Endodermal cell (in vitro differentiated cells): ENCODE results near the gene TNFSF13. TPM values are rescaled to one million over a fixed set of nuclear protein-coding genes. Genes with fewer than 3 reads are reported as not detected.

Experiments
- DNase-seq: peaks from one replicate; pipeline ENCODE4 v3.0.0-alpha.2; 2017
- H3K27ac ChIP-seq: 2 replicates; pipeline ENCODE4 v1.5.1; 2013; ENCODE audit warnings: mild to moderate bottlenecking, low read depth, low read length, moderate library complexity
- H3K27me3 ChIP-seq: 2 replicates; pipeline ENCODE4 v1.6.1; 2013; ENCODE audit warnings: mild to moderate bottlenecking, low read length, moderate library complexity; ENCODE audit not compliant: insufficient read depth, control insufficient read depth, poor library complexity, severe bottlenecking
- H3K36me3 ChIP-seq: 2 replicates; pipeline ENCODE4 v1.7.0; 2013; ENCODE audit warnings: mild to moderate bottlenecking, low read length, moderate library complexity; ENCODE audit not compliant: control insufficient read depth, insufficient read depth
- H3K4me1 ChIP-seq: one replicate; pipeline ENCODE4 v1.7.0; 2013; ENCODE audit warnings: low read length; ENCODE audit not compliant: control insufficient read depth, insufficient read depth
- H3K4me3 ChIP-seq: 2 replicates; pipeline ENCODE4 v1.5.1; 2013; ENCODE audit warnings: mild to moderate bottlenecking, low read length, moderate library complexity
- H3K9ac ChIP-seq: 2 replicates; pipeline ENCODE4 v1.6.1; 2013; ENCODE audit warnings: mild to moderate bottlenecking, low read length, moderate library complexity; ENCODE audit not compliant: poor library complexity, severe bottlenecking; ENCODE audit errors: extremely low read depth
- H3K9me3 ChIP-seq: 2 replicates; pipeline ENCODE4 v1.6.1; 2013; ENCODE audit warnings: mild to moderate bottlenecking, low read length, moderate library complexity; ENCODE audit not compliant: control insufficient read depth
- H3K27ac Mint-ChIP-seq: 2 replicates; pipeline ENCODE4 v1.8.0; 2020; ENCODE audit warnings: mixed read lengths
- H3K27me3 Mint-ChIP-seq: 2 replicates; pipeline ENCODE4 v1.8.0; 2021; ENCODE audit warnings: mild to moderate bottlenecking, mixed read lengths; ENCODE audit not compliant: insufficient read depth
- H3K36me3 Mint-ChIP-seq: 2 replicates; pipeline ENCODE4 v1.8.0; 2020; ENCODE audit warnings: low read depth, mixed read lengths
- H3K4me1 Mint-ChIP-seq: 2 replicates; pipeline ENCODE4 v1.8.0; 2020; ENCODE audit warnings: mixed read lengths
- H3K4me3 Mint-ChIP-seq: 2 replicates; pipeline ENCODE4 v1.8.0; 2020; ENCODE audit warnings: mild to moderate bottlenecking, moderate library complexity, mixed read lengths
- H3K9me3 Mint-ChIP-seq: 2 replicates; pipeline ENCODE4 v1.8.0; 2020; ENCODE audit warnings: mild to moderate bottlenecking, mixed read lengths
- WGBS, 2 experiments: methylation state at CpG; one replicate each; pipeline versions ENCODE4 v1.1.5 to v1.1.7; 2013; ENCODE audit warnings: missing lambda C conversion rate in 2 of 2, mixed read lengths in 1 of 2; ENCODE audit not compliant: insufficient coverage in 1 of 2, insufficient read length in 1 of 2; 5-methylcytosine and 5-hydroxymethylcytosine counted together
- long read RNA-seq, 4 experiments: library from polyadenylated mRNA in 2 of 4; library from RNA in 1 of 4; library from capped mRNA in 1 of 4; stranded (forward) in 3 of 4; unstranded in 1 of 4; transcript quantifications; one replicate each; pipeline ENCODE4 v2.0.0, GENCODE V29; 2020 to 2021; ENCODE audit warnings: inconsistent platforms in 1 of 4
- polyA plus RNA-seq, 2 experiments: library from polyadenylated mRNA; stranded (reverse); fragments of 50-300 nt; gene quantifications; one replicate each; pipeline ENCODE4 v1.2.3, GENCODE V29; 2013
- total RNA-seq, 2 donors: library from RNA; stranded (reverse); fragmentation: NEBNext Ultra II Directional in 1 of 2; extraction: Animal tissue kit (Norgen Biotek cat#: 25700) in 1 of 2; gene quantifications; 2 replicates in 1 of 2; 3 replicates in 1 of 2; pipeline ENCODE4 v1.2.1, GENCODE V29; 2021
- TF ChIP-seq, protein P1 (sequence below): fragments of 200-600 bp; sonication (generic); conservative IDR thresholded peaks from 2 replicates; pipeline ENCODE4 v1.5.0; 2021; ENCODE audit warnings: antibody characterized with exemption, mild to moderate bottlenecking

The TNFSF13 gene, protein sequence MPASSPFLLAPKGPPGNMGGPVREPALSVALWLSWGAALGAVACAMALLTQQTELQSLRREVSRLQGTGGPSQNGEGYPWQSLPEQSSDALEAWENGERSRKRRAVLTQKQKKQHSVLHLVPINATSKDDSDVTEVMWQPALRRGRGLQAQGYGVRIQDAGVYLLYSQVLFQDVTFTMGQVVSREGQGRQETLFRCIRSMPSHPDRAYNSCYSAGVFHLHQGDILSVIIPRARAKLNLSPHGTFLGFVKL
- 1 to 10 TPM; 1.7 to 3.0 TPM for total RNA-seq
- polyA plus RNA-seq (2013, experiment 1 of 2), result 0.46 TPM
- 1.4 TPM for polyA plus RNA-seq (2013, experiment 2 of 2)
- long read RNA-seq, experiment 1, partial matches to known transcripts, result 0 of 2 reads
- long read RNA-seq, experiment 1, other reads (novel, unspliced or antisense), result 1 of 2 reads
- long read RNA-seq, experiment 2, partial matches to known transcripts, result 2 of 8 reads
- long read RNA-seq, experiment 2, other reads (novel, unspliced or antisense), result 4 of 8 reads
- long read RNA-seq, experiment 3, partial matches to known transcripts, result 0 of 7 reads
- long read RNA-seq, experiment 3, other reads (novel, unspliced or antisense), result 7 of 7 reads
- long read RNA-seq, experiment 4, partial matches to known transcripts, result 1 of 11 reads
- long read RNA-seq, experiment 4, other reads (novel, unspliced or antisense), result 7 of 11 reads

DNA sequence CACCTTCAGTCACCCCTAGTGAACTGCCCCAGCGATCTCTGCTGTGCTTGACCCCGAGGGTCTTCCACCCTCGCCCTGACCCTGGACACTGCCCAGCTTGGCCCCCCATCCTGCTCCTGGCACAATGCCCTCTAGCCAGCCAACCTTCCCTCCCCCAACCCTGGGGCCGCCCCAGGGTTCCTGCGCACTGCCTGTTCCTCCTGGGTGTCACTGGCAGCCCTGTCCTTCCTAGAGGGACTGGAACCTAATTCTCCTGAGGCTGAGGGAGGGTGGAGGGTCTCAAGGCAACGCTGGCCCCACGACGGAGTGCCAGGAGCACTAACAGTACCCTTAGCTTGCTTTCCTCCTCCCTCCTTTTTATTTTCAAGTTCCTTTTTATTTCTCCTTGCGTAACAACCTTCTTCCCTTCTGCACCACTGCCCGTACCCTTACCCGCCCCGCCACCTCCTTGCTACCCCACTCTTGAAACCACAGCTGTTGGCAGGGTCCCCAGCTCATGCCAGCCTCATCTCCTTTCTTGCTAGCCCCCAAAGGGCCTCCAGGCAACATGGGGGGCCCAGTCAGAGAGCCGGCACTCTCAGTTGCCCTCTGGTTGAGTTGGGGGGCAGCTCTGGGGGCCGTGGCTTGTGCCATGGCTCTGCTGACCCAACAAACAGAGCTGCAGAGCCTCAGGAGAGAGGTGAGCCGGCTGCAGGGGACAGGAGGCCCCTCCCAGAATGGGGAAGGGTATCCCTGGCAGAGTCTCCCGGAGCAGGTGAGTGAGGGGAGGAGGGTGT, at the start of gene TNFSF13:
Gene TNFSF13 (plus strand): TSS at position 207 of the 776 bp plus-strand sequence. CDS start 290 bp downstream, at position 497.
- Histone ChIP-seq H3K4me3 (no peak within 1 kb of the TSS), H3K4me1 (peaks cover 3% of the 10 kb centered on the region)
- 88 to 91% methylated on average over 9 to 16 of the region's 16 CpGs for WGBS, 2 experiments

DNA sequence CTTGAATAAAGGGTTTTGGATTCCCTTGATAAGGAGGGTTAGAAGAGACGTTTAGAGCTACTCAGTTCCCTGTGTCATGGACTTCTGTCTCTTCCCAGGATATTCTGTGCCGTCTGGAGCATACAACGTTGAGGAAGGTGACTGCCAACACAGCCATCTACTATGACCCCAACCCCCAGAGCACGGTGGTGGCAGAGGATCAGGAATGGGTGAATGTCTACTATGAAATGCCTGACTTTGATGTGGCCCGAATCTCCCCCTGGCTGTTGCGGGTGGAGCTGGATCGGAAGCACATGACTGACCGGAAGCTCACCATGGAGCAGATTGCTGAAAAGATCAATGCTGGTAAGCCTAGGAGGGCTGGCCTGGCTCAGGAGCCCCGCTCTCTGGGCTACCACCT, 49.7 kb upstream of the TNFSF13 start:
- no peak overlapping the region for H3K27ac ChIP-seq
- no peak overlapping the region for H3K9ac ChIP-seq
- H3K27me3 Mint-ChIP-seq, result no peaks in the 10 kb centered on the region
- H3K36me3 ChIP-seq, result peaks cover 87% of the 10 kb centered on the region
- DNase-seq, result no peak
- H3K9me3 ChIP-seq, result no peaks in the 10 kb centered on the region
- 94 to 98% methylated on average over 8 to 9 of the region's 9 CpGs for WGBS, 2 experiments
- no peak overlapping the region for H3K4me3 ChIP-seq
- peaks cover 87% of the 10 kb centered on the region for H3K36me3 Mint-ChIP-seq
- TF ChIP-seq, protein P1, sequence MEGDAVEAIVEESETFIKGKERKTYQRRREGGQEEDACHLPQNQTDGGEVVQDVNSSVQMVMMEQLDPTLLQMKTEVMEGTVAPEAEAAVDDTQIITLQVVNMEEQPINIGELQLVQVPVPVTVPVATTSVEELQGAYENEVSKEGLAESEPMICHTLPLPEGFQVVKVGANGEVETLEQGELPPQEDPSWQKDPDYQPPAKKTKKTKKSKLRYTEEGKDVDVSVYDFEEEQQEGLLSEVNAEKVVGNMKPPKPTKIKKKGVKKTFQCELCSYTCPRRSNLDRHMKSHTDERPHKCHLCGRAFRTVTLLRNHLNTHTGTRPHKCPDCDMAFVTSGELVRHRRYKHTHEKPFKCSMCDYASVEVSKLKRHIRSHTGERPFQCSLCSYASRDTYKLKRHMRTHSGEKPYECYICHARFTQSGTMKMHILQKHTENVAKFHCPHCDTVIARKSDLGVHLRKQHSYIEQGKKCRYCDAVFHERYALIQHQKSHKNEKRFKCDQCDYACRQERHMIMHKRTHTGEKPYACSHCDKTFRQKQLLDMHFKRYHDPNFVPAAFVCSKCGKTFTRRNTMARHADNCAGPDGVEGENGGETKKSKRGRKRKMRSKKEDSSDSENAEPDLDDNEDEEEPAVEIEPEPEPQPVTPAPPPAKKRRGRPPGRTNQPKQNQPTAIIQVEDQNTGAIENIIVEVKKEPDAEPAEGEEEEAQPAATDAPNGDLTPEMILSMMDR, result no peak
- H3K27ac Mint-ChIP-seq, result peak overlapping the region; percentile 58
- H3K9me3 Mint-ChIP-seq, result no peaks in the 10 kb centered on the region
- H3K4me3 Mint-ChIP-seq, result no peak overlapping the region
- H3K27me3 ChIP-seq, result no peaks in the 10 kb centered on the region
- H3K4me1 Mint-ChIP-seq, result no peaks in the 10 kb centered on the region
- H3K4me1 ChIP-seq, result no peaks in the 10 kb centered on the region

More for the DNA sequence above, at the start of gene TNFSF13:
- peaks cover 4% of the 10 kb centered on the region for H3K36me3 ChIP-seq
- Mint-ChIP-seq H3K36me3 (peaks cover 4% of the 10 kb centered on the region), H3K4me3 (peak within 1 kb of the TSS; percentile 31), H3K9me3 (no peaks in the 10 kb centered on the region), H3K27me3 (no peaks in the 10 kb centered on the region), H3K27ac (peak within 1 kb of the TSS; percentile 78), H3K4me1 (peaks cover 35% of the 10 kb centered on the region)
- no peaks in the 10 kb centered on the region for H3K9me3 ChIP-seq
- no peak within 1 kb of the TSS for H3K27ac ChIP-seq
- H3K27me3 ChIP-seq, result no peaks in the 10 kb centered on the region
- H3K9ac ChIP-seq, result no peak within 1 kb of the TSS
- TF ChIP-seq, protein P1, result no peak
- DNase-seq, result no peak

DNA sequence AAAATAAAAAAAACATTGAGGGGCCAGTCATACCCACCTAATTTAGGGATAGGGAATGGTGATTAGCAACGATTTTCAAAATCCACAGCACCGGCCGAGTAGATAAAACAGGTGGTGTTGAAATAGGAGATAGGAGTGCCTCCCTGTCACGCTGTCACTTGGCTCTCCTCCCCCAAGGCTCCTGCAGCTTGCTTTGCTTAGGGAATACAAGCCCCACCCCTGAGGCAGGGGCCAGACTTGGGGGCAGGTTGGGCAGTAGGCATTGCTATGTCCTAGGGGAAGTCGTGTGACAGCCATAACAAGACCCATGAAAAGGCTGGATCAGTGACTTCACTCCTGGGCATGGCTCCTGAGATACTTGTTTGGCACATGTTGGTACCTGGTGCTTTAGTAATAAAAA, 48.6 kb upstream of the TNFSF13 start:
- H3K27me3 Mint-ChIP-seq, result no peaks in the 10 kb centered on the region
- DNase-seq, result no peak
- WGBS, 2 experiments, result 94 to 100% methylated on average over 5 of the region's 5 CpGs
- no peak overlapping the region for H3K27ac Mint-ChIP-seq
- peaks cover 80% of the 10 kb centered on the region for H3K36me3 Mint-ChIP-seq
- no peaks in the 10 kb centered on the region for H3K9me3 Mint-ChIP-seq
- H3K4me1 Mint-ChIP-seq, result no peaks in the 10 kb centered on the region
- H3K36me3 ChIP-seq, result peaks cover 87% of the 10 kb centered on the region
- no peaks in the 10 kb centered on the region for H3K9me3 ChIP-seq
- no peaks in the 10 kb centered on the region for H3K27me3 ChIP-seq
- no peak overlapping the region for H3K27ac ChIP-seq
- no peaks in the 10 kb centered on the region for H3K4me1 ChIP-seq
- no peak overlapping the region for H3K9ac ChIP-seq
- no peak overlapping the region for H3K4me3 ChIP-seq
- no peak overlapping the region for H3K4me3 Mint-ChIP-seq
- TF ChIP-seq, protein P1, result no peak
